ENCODE data around the gene NDUFAF3.

DNA sequence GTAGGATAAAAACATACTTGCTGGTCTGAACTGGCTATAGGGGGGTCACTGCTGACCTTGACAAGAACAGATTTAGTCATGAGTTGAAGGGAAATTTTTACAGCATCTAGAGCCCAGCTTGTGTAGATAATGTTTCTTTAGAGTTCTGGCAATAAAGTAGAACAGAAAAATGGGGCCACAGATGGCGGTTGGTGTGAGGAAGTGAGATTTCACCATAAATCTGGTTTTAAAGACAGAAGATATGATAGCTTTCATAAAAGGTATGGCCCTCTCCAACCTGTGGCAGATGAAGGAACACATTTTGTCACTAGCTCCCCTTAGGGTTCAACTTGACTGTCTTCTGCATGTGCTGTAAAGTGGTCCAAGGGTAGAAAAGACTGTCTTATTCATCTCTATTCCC, 31.6 kb downstream of the NDUFAF3 start:
- TF ChIP-seq POLR2A (IDR thresholded peaks at IDR 0.05; ENCODE audit: low read depth, low read length) = no peak
- TF ChIP-seq TAF1 (IDR thresholded peaks at IDR 0.05; ENCODE audit: low read depth, low read length) = no peak
- no peak for TF ChIP-seq POLR2AphosphoS5 (IDR thresholded peaks at IDR 0.05; ENCODE audit: low read depth, low read length)
- no peak for TF ChIP-seq PAX5 (IDR thresholded peaks at IDR 0.05; ENCODE audit: insufficient read depth, low read length, severe bottlenecking)
- no peak for TF ChIP-seq POU2F2 (IDR thresholded peaks at IDR 0.05; ENCODE audit: low read depth, low read length)
- peak; percentile 78 for TF ChIP-seq SPI1 (IDR thresholded peaks at IDR 0.05; ENCODE audit: low read depth, low read length)
